GM18519 (cell line): Measurements from ENCODE around the gene CASP14.
"Not testable (repeated sequence)": the region's sequence is repeated elsewhere in the genome, so short reads cannot be mapped to it uniquely, and the experiment has no call there.

Experiments used
- ATAC-seq: cut with Tn5 transposase; IDR thresholded peaks from one replicate; pipeline ENCODE4 v1.9.1; 2021; ENCODE audit warnings: mild to moderate bottlenecking, moderate library complexity; ENCODE audit not compliant: unreplicated experiment, low FRiP score

The CASP14 gene

DNA sequence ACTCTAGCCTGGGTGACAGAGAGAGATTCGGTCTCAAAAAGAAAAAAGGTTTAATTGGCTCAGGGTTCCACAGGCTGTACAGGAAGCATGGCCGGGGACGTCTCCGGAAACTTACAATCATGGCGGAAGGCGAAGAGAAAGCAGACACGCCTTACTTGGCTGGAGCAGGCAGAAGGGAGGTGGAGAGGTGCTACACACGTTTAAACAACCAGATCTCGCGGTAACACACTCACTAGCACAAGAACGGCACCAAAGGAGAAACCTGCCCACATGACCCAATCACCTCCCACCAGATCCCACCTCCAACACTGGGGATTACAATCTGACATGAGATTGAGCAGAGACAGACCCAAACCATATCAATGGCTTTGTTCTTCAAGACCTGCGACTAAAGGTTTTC lies 12.8 kb downstream of the CASP14 start:
- no peak for ATAC-seq

DNA sequence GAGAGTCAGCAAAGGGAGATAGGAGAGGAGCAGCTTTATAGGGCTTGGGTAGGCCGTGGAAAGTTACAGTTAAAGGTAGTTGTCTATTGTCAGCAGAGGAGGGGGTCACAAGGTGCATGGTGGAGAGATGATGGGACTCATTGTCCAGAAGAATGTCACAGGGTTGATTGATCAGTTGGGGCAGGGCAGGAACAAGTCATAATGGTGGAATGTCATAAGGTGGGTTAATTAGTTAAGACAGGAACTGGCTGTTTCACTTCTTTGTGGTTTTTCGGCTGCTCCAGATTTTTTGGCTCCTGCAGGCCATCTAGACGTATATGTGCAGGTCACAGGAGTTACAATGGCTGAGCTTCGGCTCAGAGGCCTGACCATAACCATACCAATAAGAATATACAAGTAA lies 21.1 kb downstream of the CASP14 start:
- not testable (repeated sequence) for ATAC-seq

DNA sequence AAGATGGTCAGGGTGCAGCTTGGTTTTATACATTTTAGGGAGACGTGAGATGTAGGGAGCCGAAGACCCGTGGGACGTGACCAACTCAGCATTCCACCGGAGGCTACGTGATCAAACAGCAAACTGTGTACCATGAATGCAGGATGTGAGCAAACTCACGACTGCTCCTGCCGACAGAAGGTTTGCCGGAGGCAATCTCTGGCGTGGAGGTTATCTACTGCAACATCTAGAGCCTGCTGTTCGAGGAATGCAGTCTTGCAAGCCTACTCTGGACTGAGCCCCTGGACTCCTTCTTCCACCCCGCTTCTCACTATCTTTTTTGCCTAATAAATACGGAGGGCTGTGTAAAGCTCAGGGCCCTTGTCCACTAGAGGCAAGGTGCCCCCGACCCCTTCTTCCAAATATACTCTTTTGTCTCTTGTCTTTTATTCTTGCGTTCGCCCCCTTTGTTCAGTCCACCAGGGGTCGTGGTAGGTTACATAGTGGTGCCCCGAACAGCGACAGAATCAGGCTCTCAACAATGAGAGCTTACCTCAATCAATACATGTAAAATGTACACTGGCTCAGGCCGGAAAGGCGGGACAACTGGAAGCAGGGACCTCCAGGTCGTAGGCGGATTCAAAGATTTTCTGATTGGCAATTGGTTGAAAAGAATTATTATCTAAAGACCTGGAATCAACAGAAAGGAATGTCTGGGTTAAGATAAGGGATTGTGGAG lies 23.8 kb downstream of the CASP14 start:
- no peak for ATAC-seq

DNA sequence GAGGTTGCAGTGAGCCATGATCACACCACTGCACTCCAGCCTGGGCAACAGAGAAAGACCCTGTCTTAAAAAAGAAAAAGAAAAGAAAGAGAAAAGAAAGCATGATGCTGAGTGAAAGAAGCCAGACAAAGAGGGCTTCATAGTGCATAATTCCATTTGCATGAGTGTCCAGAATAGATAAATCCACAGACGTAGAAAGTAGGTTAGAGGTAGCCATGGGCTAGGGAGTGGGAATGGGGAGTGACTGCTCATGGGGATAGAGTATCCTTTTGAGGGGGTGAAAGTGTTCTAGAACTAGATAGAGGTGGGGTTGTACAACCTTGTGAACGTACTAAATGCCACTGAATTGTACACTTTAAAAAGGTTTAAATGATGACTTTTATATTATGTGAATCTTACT lies 25.1 kb downstream of the CASP14 start:
- ATAC-seq = no peak

DNA sequence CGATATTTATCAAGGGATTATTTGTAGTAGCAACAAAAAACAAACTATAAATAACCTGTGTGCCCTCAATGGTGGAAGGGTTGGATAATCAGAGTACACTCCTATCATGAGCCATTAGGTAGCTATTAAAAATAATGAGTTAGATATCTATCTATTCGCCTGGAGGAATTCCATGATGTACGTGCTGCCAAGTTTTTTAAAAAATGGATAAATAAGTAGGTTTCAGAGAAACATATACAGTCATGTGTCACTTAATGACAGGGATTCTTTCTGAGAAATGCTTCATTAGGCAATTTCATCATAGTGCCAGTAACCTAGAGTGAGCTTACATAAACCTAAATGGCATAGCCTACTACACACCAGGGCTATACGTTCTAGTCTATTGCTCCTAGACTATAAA lies 26.5 kb downstream of the CASP14 start:
- ATAC-seq = no peak

DNA sequence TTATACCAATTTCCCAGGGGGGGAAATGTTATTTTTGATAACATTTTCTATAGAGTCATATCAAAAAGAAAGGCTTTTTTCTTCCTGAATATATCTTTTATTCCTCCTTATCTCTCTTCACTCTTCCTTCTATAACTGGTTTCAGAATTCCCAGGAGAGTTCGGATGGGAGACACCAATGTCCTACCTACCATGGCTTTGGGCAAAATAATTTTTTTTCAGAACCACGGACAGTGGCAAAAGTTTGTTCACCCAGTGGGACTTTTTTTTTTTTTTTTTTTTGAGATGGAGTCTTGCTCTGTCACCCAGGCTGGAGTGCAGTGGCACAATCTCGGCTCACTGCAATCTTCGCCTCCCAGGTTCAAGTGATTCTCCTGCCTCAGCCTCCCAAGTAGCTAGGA lies 30.7 kb downstream of the CASP14 start:
- ATAC-seq = not testable (repeated sequence)

DNA sequence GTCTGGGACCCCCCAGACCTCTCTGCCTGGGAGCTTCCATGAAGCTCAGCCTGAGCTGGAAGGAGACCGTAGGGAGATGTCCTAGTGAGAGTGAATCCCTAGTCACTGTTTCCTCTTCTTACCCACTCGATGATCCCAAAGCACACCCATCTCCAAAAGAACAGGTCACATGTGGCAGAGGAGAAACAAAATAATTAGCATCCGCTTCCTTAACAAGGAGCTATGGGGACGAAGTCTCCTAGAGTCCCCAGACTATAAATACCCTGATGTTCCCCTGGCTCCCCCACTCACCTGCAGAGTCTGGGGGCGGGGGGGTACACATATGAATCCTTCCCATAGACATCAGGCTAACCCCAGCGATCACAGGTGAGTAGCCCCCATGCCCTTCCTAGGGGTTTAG lies 32.6 kb downstream of the CASP14 start, which contains the start of gene OR1I1:
TSS of gene OR1I1 (plus strand) at position 301 of the 400 bp plus-strand sequence. CDS start 4,855 bp downstream, outside the sequence.
- no peak for ATAC-seq

DNA sequence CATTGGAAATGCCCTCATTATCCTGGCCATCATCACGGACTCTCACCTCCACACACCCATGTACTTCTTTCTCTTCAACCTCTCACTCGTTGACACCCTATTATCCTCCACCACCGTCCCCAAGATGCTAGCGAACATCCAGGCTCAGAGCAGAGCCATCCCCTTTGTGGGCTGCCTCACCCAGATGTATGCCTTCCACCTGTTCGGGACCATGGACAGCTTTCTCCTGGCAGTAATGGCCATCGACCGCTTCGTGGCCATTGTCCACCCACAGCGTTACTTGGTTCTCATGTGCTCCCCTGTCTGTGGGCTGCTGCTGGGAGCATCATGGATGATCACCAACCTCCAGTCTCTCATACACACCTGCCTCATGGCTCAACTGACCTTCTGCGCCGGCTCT lies 37.9 kb downstream of the CASP14 start:
- ATAC-seq = no peak

DNA sequence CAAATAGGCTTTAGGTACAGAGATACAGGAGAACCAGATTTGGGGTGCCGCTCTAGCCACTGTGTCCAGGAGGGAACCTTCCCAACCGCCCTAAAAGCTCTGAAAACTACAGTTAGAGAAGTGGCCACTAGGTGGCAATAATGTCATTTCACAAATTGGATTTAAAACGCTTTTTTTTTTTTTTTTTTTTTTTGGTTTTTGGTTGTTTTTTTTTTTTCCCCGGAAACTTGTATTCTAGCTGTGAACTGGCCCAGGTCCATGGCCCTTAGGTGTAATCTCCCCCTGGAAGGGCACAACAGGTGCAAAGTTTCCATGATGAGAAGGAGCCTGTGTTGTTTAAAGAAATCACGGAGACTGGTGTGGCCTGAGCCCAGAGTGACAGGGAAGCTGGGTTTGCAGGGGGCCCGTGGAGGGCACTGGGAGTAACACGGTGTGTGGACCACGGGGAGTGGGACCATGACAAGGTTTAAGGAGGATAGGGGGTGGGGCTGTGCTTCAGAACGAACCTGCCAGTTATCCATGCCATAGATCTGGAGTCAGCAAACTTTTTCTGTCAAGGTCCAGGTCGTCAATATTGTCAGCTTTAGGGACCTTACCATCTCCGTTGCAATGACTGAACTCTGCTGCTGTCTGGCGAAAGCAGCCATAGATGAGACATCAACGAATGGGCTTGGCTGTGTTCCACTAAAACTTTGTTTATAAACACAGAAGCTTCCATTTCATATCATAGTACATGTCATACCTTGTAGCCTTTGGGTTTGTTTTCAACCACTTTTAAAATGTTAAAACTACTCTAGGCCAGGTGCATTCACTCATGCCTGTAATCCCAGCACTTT lies 42.9 kb downstream of the CASP14 start:
- no peak for ATAC-seq

DNA sequence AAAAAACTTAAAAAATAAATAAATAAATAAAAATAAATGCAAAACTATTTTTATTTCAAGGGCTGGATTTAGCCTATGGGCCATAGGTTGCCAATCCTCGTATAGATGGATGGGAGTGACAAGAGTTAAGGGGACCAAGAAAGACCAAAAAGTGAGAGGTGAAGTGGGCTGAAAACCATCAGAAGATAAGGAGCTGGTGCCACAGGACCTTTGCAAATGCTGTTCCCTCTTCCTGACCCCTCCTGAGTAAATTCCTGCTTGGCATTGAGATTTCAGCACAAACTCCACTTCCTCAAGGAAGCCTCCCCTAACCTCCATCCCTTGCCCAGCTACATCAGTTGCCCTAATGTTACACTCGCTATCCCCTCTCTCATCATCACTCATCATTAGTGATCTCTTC lies 43.7 kb downstream of the CASP14 start:
- ATAC-seq = no peak

DNA sequence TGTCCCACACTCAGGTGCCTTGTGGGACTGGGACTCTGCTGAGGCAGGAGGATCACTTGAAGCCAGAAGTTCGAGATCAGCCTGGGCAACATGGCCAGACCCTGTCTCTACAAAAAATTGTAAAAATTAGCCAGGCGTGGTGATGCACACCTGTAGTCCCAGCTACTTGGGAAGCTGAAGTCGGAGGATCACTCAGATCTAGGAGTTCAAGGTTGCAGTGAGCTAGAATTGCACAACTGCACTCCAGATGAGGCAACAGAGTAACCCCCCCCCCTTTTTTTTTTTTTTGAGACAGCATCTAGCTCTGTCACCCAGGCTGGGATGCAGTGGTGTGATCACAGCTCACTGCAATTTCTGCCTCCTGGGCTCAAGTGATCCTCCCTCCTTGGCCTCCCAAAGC lies 46.9 kb downstream of the CASP14 start:
- ATAC-seq = no peak

DNA sequence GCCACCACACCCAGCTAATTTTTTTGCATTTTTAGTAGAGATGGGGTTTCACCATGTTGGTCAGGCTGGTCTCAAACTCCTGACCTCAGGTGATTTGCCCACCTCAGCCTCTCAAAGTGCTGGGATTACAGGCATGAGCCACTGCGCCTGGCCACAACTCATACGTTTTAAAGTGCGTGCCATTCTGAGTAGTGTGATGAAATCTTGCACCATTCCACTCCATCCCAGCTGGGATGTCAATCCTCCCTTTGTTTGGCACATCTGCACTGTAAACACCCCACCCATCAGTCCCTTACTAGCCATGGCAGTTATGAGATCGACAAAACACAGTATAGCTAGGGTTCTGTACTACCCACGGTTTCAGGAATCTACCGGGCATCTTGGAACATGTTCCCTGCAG lies 48.7 kb downstream of the CASP14 start:
- not testable (repeated sequence) for ATAC-seq

DNA sequence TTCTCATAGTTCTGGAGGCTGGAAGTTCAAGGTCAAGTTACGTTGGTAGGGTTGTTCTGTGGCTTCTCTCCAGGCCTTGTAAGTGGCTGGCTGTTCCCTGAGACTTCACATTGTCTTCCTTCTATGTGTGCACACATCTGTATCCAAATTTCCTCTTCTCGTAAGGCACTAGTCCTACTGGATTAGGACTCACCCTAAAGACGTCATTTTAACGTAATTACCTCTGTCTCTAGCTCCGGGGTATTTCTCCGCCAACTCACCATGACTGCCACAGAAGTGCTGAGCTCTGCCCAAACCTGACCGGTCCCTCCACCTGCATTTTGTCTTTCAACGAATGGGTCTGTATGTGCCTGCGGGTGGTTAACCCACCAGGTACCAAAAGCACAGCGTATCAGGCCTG lies 49.2 kb downstream of the CASP14 start:
- no peak for ATAC-seq

DNA sequence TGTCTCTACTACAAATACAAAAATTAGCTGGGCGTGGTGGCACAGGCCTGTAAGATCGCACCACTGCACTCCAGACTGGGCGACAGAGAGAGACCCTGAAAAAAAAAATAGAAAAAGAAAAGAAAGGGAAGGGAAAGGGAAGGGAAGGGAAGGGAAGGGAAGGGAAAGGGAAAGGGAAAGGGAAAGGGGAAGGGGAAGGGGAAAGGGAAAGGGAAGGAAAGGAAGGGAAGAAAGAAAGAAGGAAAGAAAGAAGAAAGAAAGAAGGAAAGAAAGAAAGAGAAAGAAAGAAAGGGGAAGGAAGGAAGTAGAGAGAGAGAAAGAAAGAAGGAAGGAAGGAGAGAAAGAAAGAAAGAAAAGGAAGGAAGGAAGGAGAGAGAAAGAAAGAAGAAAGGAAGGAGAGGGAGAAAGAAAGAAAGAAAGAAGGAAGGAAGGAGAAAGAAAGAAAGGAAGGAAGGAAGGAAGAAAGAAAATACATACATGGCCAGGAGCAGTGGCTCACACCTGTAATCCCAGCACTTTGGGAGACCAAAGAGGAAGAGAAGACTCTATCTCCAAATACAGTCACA lies 49.8 kb downstream of the CASP14 start:
- no peak for ATAC-seq

DNA sequence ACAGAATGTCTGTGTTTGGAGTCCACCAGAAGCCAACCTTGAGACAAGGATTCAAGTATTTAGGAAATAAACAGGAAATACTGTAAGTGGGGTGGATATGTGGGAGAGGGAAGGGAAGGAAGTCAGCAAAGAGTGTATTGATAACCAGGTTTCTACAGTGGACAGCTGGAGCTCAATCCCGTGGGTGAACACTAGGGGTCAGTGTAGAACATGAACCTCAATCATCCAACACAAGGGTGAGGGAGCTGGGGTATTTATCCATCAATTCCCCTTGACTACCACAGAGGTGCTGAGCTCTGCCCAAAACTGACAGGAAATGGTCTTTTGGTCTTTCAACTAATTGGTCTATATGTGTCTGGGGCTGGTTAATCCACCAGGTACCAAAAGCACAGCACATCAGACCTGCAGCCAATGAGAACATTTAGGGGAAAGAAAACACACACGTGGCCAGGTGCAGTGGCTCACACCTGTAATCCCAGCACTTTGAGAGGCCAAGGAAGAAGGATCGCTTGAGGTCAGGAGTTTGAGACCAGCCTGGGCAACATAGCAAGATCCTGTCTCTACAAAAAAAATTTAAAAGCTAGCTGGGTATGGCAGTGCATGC lies 52.3 kb downstream of the CASP14 start:
- no peak for ATAC-seq

DNA sequence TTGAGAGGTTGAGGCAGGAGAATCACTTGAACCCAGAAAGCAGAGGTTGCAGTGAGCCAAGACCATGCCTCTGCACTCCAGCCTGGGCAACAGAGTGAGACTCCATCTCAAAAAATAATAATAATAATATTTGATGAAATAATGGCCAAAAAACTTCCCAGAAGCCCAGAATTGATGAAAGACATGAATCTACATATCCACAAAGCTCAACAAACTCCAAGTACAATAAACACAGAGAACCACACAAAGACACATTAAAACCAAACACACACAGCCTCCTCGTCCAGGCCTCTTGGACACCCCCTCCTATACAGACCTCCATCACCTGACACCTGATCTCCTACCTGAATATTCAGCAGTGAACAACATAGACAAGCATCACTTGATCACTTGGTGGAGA lies 54.7 kb downstream of the CASP14 start:
- no peak for ATAC-seq

DNA sequence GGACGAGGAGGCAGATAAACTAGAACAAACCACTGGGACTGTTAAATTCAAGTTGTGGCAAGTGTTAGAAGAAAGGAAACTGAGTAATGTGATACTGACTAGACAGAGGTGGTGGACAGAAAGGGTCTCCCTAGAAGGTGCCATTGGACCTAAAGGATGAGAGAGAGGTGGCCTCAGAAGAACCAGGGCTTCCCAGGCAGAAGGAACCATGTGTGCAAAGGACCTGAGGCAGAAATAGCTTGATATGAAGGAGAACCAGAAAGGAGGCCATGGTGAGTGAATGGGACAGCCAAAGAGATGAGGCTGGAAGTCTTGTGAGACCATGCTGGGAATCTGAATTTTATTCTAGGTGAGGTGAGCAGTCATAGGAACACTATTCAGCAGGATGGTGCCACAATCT lies 55.1 kb downstream of the CASP14 start:
- no peak for ATAC-seq

DNA sequence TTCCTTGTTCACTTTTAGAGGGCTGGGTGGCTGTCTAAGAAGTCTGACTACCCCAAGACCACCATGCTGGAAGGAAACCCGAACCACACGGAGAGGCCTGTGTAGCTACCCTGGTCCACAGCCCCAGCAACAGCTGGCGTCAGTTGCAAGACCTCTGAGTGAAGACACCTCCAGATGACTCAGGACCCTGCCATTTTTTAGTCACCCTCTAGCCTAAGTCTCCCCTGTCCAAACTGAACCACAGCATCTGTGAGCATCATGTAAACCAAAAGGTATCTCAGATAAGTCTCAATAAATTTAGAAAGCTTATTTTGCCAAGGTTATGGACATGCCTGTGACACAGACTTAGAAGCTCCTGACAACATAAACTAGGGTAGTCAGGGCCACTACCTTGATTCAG lies 55.8 kb downstream of the CASP14 start:
- no peak for ATAC-seq

DNA sequence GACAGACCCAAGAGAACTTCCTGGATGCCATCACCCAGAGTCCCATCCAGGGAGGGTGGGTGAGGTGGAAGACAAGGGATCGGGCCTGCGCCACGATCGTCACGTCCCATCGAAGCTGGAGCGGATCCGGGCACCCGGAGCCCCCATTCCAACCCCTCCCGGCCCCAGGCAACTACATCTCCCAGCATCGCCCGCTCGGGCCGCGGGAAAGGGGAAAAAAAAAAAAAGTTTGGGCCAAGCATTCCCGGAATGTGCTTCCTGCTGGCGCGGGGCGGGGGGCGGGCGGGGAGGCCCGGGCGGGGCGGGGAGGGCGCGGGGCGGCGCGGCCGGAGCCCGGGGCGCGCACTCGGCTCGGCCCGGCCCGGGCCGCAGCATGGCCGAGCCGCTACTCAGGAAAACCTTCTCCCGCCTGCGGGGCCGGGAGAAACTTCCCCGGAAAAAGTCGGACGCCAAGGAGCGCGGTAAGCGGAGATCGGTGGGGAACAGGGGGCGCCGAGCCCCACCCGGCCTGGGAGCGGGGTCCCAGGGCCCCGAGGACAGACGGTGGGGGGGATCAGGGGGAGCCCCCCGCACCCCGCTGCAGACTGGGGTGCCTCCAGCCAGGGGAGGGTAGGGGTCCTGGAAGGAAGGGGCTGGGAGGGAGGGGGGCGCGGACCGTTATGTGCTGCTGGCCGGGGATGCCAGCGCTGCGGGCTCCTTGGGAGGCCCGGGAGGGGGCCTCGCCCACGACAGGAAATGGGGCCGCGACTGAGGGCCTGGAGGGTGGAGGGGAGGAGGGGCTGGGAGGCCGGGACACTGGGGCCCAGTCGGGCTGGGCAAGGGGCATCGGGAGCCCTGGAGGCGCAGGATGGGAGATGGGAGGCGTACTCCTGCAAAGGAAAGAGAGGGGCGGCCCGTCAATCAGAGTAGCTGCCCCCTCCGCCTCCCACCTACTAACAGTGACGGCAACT lies 58.1 kb downstream of the CASP14 start, which contains the start of gene SYDE1:
TSS of gene SYDE1 (plus strand) at position 341 of the 950 bp plus-strand sequence. CDS start at position 374, 33 bp downstream.
- ATAC-seq = no peak
